NT2/D1 (cell line): Measurements from ENCODE around the gene WWC1.

ENCODE experiments used
- YY1 ChIP-seq: IDR thresholded peaks from 2 replicates; pipeline ENCODE4 v1.6.1; 2011; ENCODE audit not compliant: insufficient read length, insufficient read depth
- ZNF274 ChIP-seq: IDR thresholded peaks from 2 replicates; pipeline ENCODE4 v1.6.1; 2011; ENCODE audit warnings: mild to moderate bottlenecking, low read depth, low read length

DNA sequence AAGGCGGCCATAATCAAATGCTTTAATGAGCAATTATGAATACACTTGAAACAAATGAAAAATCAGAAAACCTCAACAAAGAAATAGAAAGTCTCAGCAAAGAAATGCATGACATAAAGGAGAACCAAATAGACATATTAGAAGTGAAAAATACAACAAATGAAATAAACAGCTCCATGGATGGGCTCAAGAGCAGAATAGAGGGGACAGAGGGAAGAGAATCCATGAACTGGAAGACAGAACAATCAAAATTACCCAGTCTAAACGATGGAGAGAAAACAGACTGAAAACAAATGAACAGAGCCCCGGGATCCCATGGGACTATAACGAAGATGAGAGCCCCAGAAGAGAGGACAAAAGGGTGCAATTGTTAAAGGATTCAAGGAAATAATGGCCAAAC, 6.6 kb upstream of the WWC1 start:
- no peak for TF ChIP-seq ZNF274
- TF ChIP-seq YY1 = no peak
